IPS-18a (cell line): Measurements from ENCODE around the gene HABP2.

Source experiments
- H3K27ac ChIP-seq: one replicate; pipeline ENCODE4 v1.5.1; 2013; ENCODE audit warnings: low read length
- H3K27me3 ChIP-seq: one replicate; pipeline ENCODE4 v1.6.1; 2013; ENCODE audit warnings: mild to moderate bottlenecking, low read length; ENCODE audit not compliant: control insufficient read depth, insufficient read depth
- H3K36me3 ChIP-seq: one replicate; pipeline ENCODE4 v1.6.1; 2013; ENCODE audit warnings: low read depth, low read length; ENCODE audit not compliant: control insufficient read depth
- H3K4me1 ChIP-seq: one replicate; pipeline ENCODE4 v1.6.1; 2013; ENCODE audit warnings: low read depth, low read length; ENCODE audit not compliant: control insufficient read depth
- H3K4me3 ChIP-seq: one replicate; pipeline ENCODE4 v1.5.1; 2013; ENCODE audit warnings: low read length
- H3K9ac ChIP-seq: one replicate; pipeline ENCODE4 v1.6.1; 2013; ENCODE audit warnings: mild to moderate bottlenecking, low read length, moderate library complexity
- H3K9me3 ChIP-seq: one replicate; pipeline ENCODE4 v1.6.1; 2013; ENCODE audit warnings: low read depth, low read length; ENCODE audit not compliant: control insufficient read depth

The HABP2 gene

GRCh38 chr10:113610631-113611601, 58.1 kb downstream of the HABP2 start:
- H3K4me3 ChIP-seq, result no peak overlapping the region
- H3K9me3 ChIP-seq, result no peaks in the 10 kb centered on the region
- no peaks in the 10 kb centered on the region for H3K36me3 ChIP-seq
- peaks cover 21% of the 10 kb centered on the region for H3K4me1 ChIP-seq
- H3K27ac ChIP-seq, result no peak overlapping the region
- H3K9ac ChIP-seq, result no peak overlapping the region
- peaks cover 17% of the 10 kb centered on the region for H3K27me3 ChIP-seq

- Histone ChIP-seq H3K9ac (no peak overlapping the region), H3K27ac (no peak overlapping the region), H3K27me3 (peaks cover 17% of the 10 kb centered on the region), H3K9me3 (no peaks in the 10 kb centered on the region), H3K4me3 (no peak overlapping the region), H3K4me1 (peaks cover 33% of the 10 kb centered on the region), H3K36me3 (no peaks in the 10 kb centered on the region)
Measured at GRCh38 chr10:113612154-113612553, 59.3 kb downstream of the HABP2 start.

- Histone ChIP-seq H3K9me3 (no peaks in the 10 kb centered on the region), H3K9ac (no peak overlapping the region)
Measured at GRCh38 chr10:113613427-113613826, 60.6 kb downstream of the HABP2 start.

GRCh38 chr10:113613977-113614690, 61.3 kb downstream of the HABP2 start:
- H3K4me1 ChIP-seq, result peaks cover 39% of the 10 kb centered on the region
- no peak overlapping the region for H3K9ac ChIP-seq
- H3K4me3 ChIP-seq, result no peak overlapping the region
- no peak overlapping the region for H3K27ac ChIP-seq
- H3K36me3 ChIP-seq, result no peaks in the 10 kb centered on the region
- H3K9me3 ChIP-seq, result no peaks in the 10 kb centered on the region
- peaks cover 17% of the 10 kb centered on the region for H3K27me3 ChIP-seq

More at GRCh38 chr10:113613427-113613826, 60.6 kb downstream of the HABP2 start:
- Histone ChIP-seq H3K36me3 (no peaks in the 10 kb centered on the region), H3K4me3 (no peak overlapping the region), H3K27me3 (peaks cover 17% of the 10 kb centered on the region), H3K27ac (no peak overlapping the region), H3K4me1 (peaks cover 39% of the 10 kb centered on the region)

GRCh38 chr10:113616244-113617074, 63.6 kb downstream of the HABP2 start:
- peaks cover 17% of the 10 kb centered on the region for H3K27me3 ChIP-seq

GRCh38 chr10:113617086-113617485, 64.2 kb downstream of the HABP2 start:
- Histone ChIP-seq H3K9me3 (no peaks in the 10 kb centered on the region), H3K27ac (no peak overlapping the region), H3K4me1 (peaks cover 55% of the 10 kb centered on the region), H3K9ac (no peak overlapping the region), H3K36me3 (no peaks in the 10 kb centered on the region), H3K4me3 (peak overlapping the region; percentile 37), H3K27me3 (peaks cover 17% of the 10 kb centered on the region)

More at GRCh38 chr10:113616244-113617074, 63.6 kb downstream of the HABP2 start:
- no peak overlapping the region for H3K27ac ChIP-seq
- peaks cover 55% of the 10 kb centered on the region for H3K4me1 ChIP-seq
- peak overlapping the region; percentile 37 for H3K4me3 ChIP-seq
- H3K9me3 ChIP-seq, result no peaks in the 10 kb centered on the region
- H3K36me3 ChIP-seq, result no peaks in the 10 kb centered on the region
- H3K9ac ChIP-seq, result no peak overlapping the region

GRCh38 chr10:113618338-113618737, 65.5 kb downstream of the HABP2 start:
- H3K27me3 ChIP-seq, result peaks cover 17% of the 10 kb centered on the region
- no peak overlapping the region for H3K27ac ChIP-seq
- H3K9ac ChIP-seq, result no peak overlapping the region
- H3K4me3 ChIP-seq, result no peak overlapping the region
- H3K9me3 ChIP-seq, result no peaks in the 10 kb centered on the region
- H3K4me1 ChIP-seq, result peaks cover 55% of the 10 kb centered on the region
- no peaks in the 10 kb centered on the region for H3K36me3 ChIP-seq

- peaks cover 10% of the 10 kb centered on the region for H3K27me3 ChIP-seq
- no peak overlapping the region for H3K27ac ChIP-seq
Measured at GRCh38 chr10:113619401-113619800, 66.5 kb downstream of the HABP2 start.

GRCh38 chr10:113620511-113620910, 67.7 kb downstream of the HABP2 start:
- Histone ChIP-seq H3K27me3 (no peaks in the 10 kb centered on the region), H3K36me3 (no peaks in the 10 kb centered on the region), H3K9me3 (no peaks in the 10 kb centered on the region), H3K4me1 (peaks cover 41% of the 10 kb centered on the region), H3K4me3 (no peak overlapping the region), H3K9ac (no peak overlapping the region), H3K27ac (no peak overlapping the region)

More at GRCh38 chr10:113619401-113619800, 66.5 kb downstream of the HABP2 start:
- H3K36me3 ChIP-seq, result no peaks in the 10 kb centered on the region
- H3K9me3 ChIP-seq, result no peaks in the 10 kb centered on the region
- no peak overlapping the region for H3K4me3 ChIP-seq
- H3K4me1 ChIP-seq, result peaks cover 47% of the 10 kb centered on the region
- H3K9ac ChIP-seq, result no peak overlapping the region

- H3K4me3 ChIP-seq, result no peak overlapping the region
Measured at GRCh38 chr10:113620936-113621335, 68.1 kb downstream of the HABP2 start.

GRCh38 chr10:113621799-113622198, 68.9 kb downstream of the HABP2 start:
- Histone ChIP-seq H3K36me3 (no peaks in the 10 kb centered on the region), H3K4me1 (peaks cover 28% of the 10 kb centered on the region), H3K27me3 (no peaks in the 10 kb centered on the region), H3K9ac (no peak overlapping the region), H3K4me3 (no peak overlapping the region), H3K9me3 (no peaks in the 10 kb centered on the region), H3K27ac (no peak overlapping the region)

More at GRCh38 chr10:113620936-113621335, 68.1 kb downstream of the HABP2 start:
- no peak overlapping the region for H3K9ac ChIP-seq
- no peak overlapping the region for H3K27ac ChIP-seq
- H3K4me1 ChIP-seq, result peaks cover 37% of the 10 kb centered on the region
- H3K36me3 ChIP-seq, result no peaks in the 10 kb centered on the region
- no peaks in the 10 kb centered on the region for H3K27me3 ChIP-seq
- no peaks in the 10 kb centered on the region for H3K9me3 ChIP-seq
